OCI-LY3 (cell line): ENCODE data around the gene TCERG1L.

Source experiments
- H2AFZ ChIP-seq: fragments of 200-600, 300-600 bp; shearing (Covaris generic); 2 replicates; pipeline ENCODE4 v1.6.0; 2014; ENCODE audit warnings: antibody characterized with exemption, low read depth, low read length
- H3K27ac ChIP-seq: fragments of 200-600, 300-600 bp; sonication (generic); 2 replicates; pipeline ENCODE4 v1.5.1; 2014; ENCODE audit warnings: mild to moderate bottlenecking, low read length, moderate library complexity, mixed read lengths
- H3K27me3 ChIP-seq: fragments of 200-600, 300-600 bp; sonication (generic); 2 replicates; pipeline ENCODE4 v1.6.1; 2014; ENCODE audit warnings: low read depth, low read length, mixed read lengths
- H3K36me3 ChIP-seq: fragments of 200-600, 300-600 bp; sonication (generic); replicated peaks from 2 replicates; pipeline ENCODE3; 2014; ENCODE audit warnings: low read depth, low read length, mixed read lengths
- H3K4me1 ChIP-seq: fragments of 300-600, 200-600 bp; sonication (generic); 2 replicates; pipeline ENCODE4 v1.6.1; 2014; ENCODE audit warnings: low read length, mixed read lengths
- H3K4me2 ChIP-seq: fragments of 200-600, 300-600 bp; sonication (generic); 2 replicates; pipeline ENCODE4 v1.6.1; 2014; ENCODE audit warnings: low read length, mixed read lengths
- H3K4me3 ChIP-seq: fragments of 300-600, 200-600 bp; sonication (generic); 2 replicates; pipeline ENCODE4 v1.5.1; 2014; ENCODE audit warnings: antibody characterized with exemption, mild to moderate bottlenecking, low read length, moderate library complexity
- H3K79me2 ChIP-seq: fragments of 300-600, 200-600 bp; shearing (Covaris generic); 2 replicates; pipeline ENCODE4 v1.6.1; 2014; ENCODE audit warnings: mild to moderate bottlenecking, low read length, mixed read lengths
- H3K9ac ChIP-seq: fragments of 300-600, 200-600 bp; shearing (Covaris generic); 2 replicates; pipeline ENCODE4 v1.6.0; 2014; ENCODE audit warnings: mild to moderate bottlenecking, low read length, moderate library complexity
- H3K9me3 ChIP-seq: fragments of 200-600, 300-600 bp; shearing (Covaris generic); 2 replicates; pipeline ENCODE4 v1.6.1; 2014; ENCODE audit warnings: low read length, mixed read lengths; ENCODE audit not compliant: insufficient read depth
- H4K20me1 ChIP-seq: fragments of 200-600, 300-600 bp; sonication (generic); 2 replicates; pipeline ENCODE4 v1.6.1; 2016; ENCODE audit warnings: low read length, mixed read lengths; ENCODE audit not compliant: insufficient read depth
- CTCF ChIP-seq: fragments of 200-600, 300-600 bp; sonication (generic); IDR thresholded peaks from 2 replicates; pipeline ENCODE4 v1.5.1; 2014; ENCODE audit warnings: antibody characterized with exemption, low read length, low read depth
- EZH2phosphoT487 ChIP-seq: fragments of 200-600 bp; shearing (Covaris generic); IDR thresholded peaks from 2 replicates; pipeline ENCODE4 v1.6.1; 2018; ENCODE audit warnings: antibody characterized with exemption, mixed run types, low read depth

Gene TCERG1L

GRCh38 chr10:131311661-131312477 lies at the start of gene TCERG1L:
TCERG1L (minus strand) TSS chr10:131311721; CDS start chr10:131311635, 86 bp downstream.
- no peak within 1 kb of the TSS for H3K9ac ChIP-seq
- no peaks in the 10 kb centered on the region for H3K4me1 ChIP-seq
- no peak within 1 kb of the TSS for H3K4me3 ChIP-seq
- no peak for TF ChIP-seq CTCF
- no peak within 1 kb of the TSS for H3K27ac ChIP-seq
- H4K20me1 ChIP-seq, result no peaks in the 10 kb centered on the region
- no peaks in the 10 kb centered on the region for H3K79me2 ChIP-seq
- H3K4me2 ChIP-seq, result no peak within 1 kb of the TSS
- H3K27me3 ChIP-seq, result no peaks in the 10 kb centered on the region
- H3K36me3 ChIP-seq, result no peaks in the 10 kb centered on the region
- H2AFZ ChIP-seq, result no peak within 1 kb of the TSS
- no peaks in the 10 kb centered on the region for H3K9me3 ChIP-seq

- Histone ChIP-seq H3K79me2 (no peaks in the 10 kb centered on the region), H3K4me2 (no peak overlapping the region), H3K27ac (no peak overlapping the region), H2AFZ (no peak overlapping the region), H3K27me3 (no peaks in the 10 kb centered on the region), H3K4me3 (no peak overlapping the region), H4K20me1 (no peaks in the 10 kb centered on the region), H3K36me3 (no peaks in the 10 kb centered on the region), H3K4me1 (no peaks in the 10 kb centered on the region), H3K9ac (no peak overlapping the region), H3K9me3 (no peaks in the 10 kb centered on the region)
- TF ChIP-seq CTCF, result no peak
- no peak for TF ChIP-seq EZH2phosphoT487
Measured at GRCh38 chr10:131358741-131359442, 47.4 kb upstream of the TCERG1L start.

- TF ChIP-seq EZH2phosphoT487 (no peak), CTCF (no peak)
- no peak overlapping the region for H2AFZ ChIP-seq
- H4K20me1 ChIP-seq, result no peaks in the 10 kb centered on the region
- H3K4me3 ChIP-seq, result no peak overlapping the region
- H3K4me1 ChIP-seq, result no peaks in the 10 kb centered on the region
- H3K9ac ChIP-seq, result no peak overlapping the region
- no peak overlapping the region for H3K4me2 ChIP-seq
- H3K27me3 ChIP-seq, result no peaks in the 10 kb centered on the region
- H3K9me3 ChIP-seq, result no peaks in the 10 kb centered on the region
- H3K36me3 ChIP-seq, result no peaks in the 10 kb centered on the region
- no peaks in the 10 kb centered on the region for H3K79me2 ChIP-seq
- H3K27ac ChIP-seq, result no peak overlapping the region
Measured at GRCh38 chr10:131356442-131356841, 44.9 kb upstream of the TCERG1L start.

- Histone ChIP-seq H3K79me2 (no peaks in the 10 kb centered on the region), H3K4me1 (no peaks in the 10 kb centered on the region), H3K9me3 (no peaks in the 10 kb centered on the region), H3K9ac (no peak overlapping the region), H2AFZ (no peak overlapping the region), H3K4me3 (no peak overlapping the region), H4K20me1 (no peaks in the 10 kb centered on the region), H3K4me2 (no peak overlapping the region), H3K36me3 (no peaks in the 10 kb centered on the region), H3K27ac (no peak overlapping the region), H3K27me3 (no peaks in the 10 kb centered on the region)
- no peak for TF ChIP-seq EZH2phosphoT487
- TF ChIP-seq CTCF, result no peak
Measured at GRCh38 chr10:131355881-131356280, 44.4 kb upstream of the TCERG1L start.
